A549 (cell line): ENCODE measurements around the gene PKN1.

Experiments used
- CTCF ChIP-seq: fragments of >200 bp; sonication (Bioruptor Twin); formaldehyde crosslinking; IDR thresholded peaks from 3 replicates; pipeline ENCODE4 v1.5.1; 2016
- ELK1 ChIP-seq: fragments of 150-350 bp; IDR thresholded peaks from 2 replicates; pipeline ENCODE4 v1.6.1; 2014; ENCODE audit warnings: low read depth, mild to moderate bottlenecking, low read length
- GATA3 ChIP-seq: IDR thresholded peaks from 2 replicates; pipeline ENCODE4 v1.6.1; 2012; ENCODE audit warnings: borderline replicate concordance
- KDM1A ChIP-seq: fragments of 200-600 bp; sonication (generic); IDR thresholded peaks from 2 replicates; pipeline ENCODE4 v1.6.1; 2016; ENCODE audit warnings: low read depth, mild to moderate bottlenecking
- NR3C1 ChIP-seq: fragments of >200 bp; sonication (Bioruptor Twin); formaldehyde crosslinking; IDR thresholded peaks from 3 replicates; pipeline ENCODE4 v1.6.1; 2017
- RAD21 ChIP-seq, 2 experiments: fragments of >200 bp in 1 of 2; sonication (Bioruptor Twin) in 1 of 2; formaldehyde crosslinking in 1 of 2; IDR thresholded peaks in 1 of 2; conservative IDR thresholded peaks in 1 of 2; 2 replicates in 1 of 2; 3 replicates in 1 of 2; pipeline ENCODE4 v1.6.1; 2012 to 2018; ENCODE audit warnings: inconsistent platforms in 1 of 2
- RCOR1 ChIP-seq: fragments of 150-350 bp; IDR thresholded peaks from 2 replicates; pipeline ENCODE4 v1.6.1; 2014; ENCODE audit warnings: antibody characterized with exemption, low read length, low read depth

- TF ChIP-seq NR3C1 (no peak), ELK1 (no peak), CTCF (no peak), GATA3 (no peak), RCOR1 (no peak), RAD21 (conservative IDR thresholded peaks at IDR 0.05 in 1 of 2, IDR thresholded peaks at IDR 0.05 in 1 of 2) (no peak), KDM1A (peak; percentile 93)
These were observed 49.2 kb upstream of the PKN1 start for GRCh38 chr19:14383661-14384555.
